Muscle of leg (tissue), 11 donors: ENCODE data around the gene TXNDC16. TPM values are rescaled to one million over a fixed set of nuclear protein-coding genes. Genes with fewer than 3 reads are reported as not detected.

ENCODE experiments used
- DNase-seq: peaks from one replicate; pipeline ENCODE4 v3.0.0; 2013
- H3K27ac ChIP-seq: one replicate; pipeline ENCODE4 v1.5.1; 2013; ENCODE audit warnings: mild to moderate bottlenecking, low read length, control low read depth
- H3K27me3 ChIP-seq: one replicate; pipeline ENCODE4 v1.6.1; 2013; ENCODE audit warnings: low read length; ENCODE audit not compliant: control insufficient read depth, insufficient read depth
- H3K36me3 ChIP-seq: one replicate; pipeline ENCODE4 v1.6.1; 2013; ENCODE audit warnings: low read length; ENCODE audit not compliant: control insufficient read depth, insufficient read depth
- H3K4me1 ChIP-seq: one replicate; pipeline ENCODE4 v1.6.1; 2013; ENCODE audit warnings: low read length; ENCODE audit not compliant: control insufficient read depth, insufficient read depth
- H3K4me3 ChIP-seq: one replicate; pipeline ENCODE4 v1.5.1; 2013; ENCODE audit warnings: low read length, control low read depth
- H3K9me3 ChIP-seq: replicated peaks from 2 replicates; pipeline ENCODE4 v1.6.1; 2013; ENCODE audit warnings: low read depth, low read length; ENCODE audit not compliant: control insufficient read depth
- WGBS: methylation state at CpG from one replicate; pipeline ENCODE4 v1.1.5; 2013; ENCODE audit warnings: missing lambda C conversion rate; ENCODE audit not compliant: insufficient coverage; 5-methylcytosine and 5-hydroxymethylcytosine counted together
- polyA plus RNA-seq, 8 donors: library from polyadenylated mRNA; unstranded; fragments of 120-200 nt; gene quantifications; one replicate each; pipeline versions ENCODE4 v1.2.1 to v1.2.3, GENCODE V29; 2013; ENCODE audit warnings: inconsistent platforms in 1 of 8, low replicate concordance in 1 of 8; ENCODE audit not compliant: insufficient read length in 8 of 8, insufficient read depth in 1 of 8
- total RNA-seq: library from RNA; stranded (reverse); fragments of 120-200 nt; gene quantifications from one replicate; pipeline ENCODE4 v1.2.4, GENCODE V29; 2013

Gene TXNDC16
- total and polyA plus RNA-seq, 9 donors, result 4.9 to 9.4 (median 6.3) TPM

DNA sequence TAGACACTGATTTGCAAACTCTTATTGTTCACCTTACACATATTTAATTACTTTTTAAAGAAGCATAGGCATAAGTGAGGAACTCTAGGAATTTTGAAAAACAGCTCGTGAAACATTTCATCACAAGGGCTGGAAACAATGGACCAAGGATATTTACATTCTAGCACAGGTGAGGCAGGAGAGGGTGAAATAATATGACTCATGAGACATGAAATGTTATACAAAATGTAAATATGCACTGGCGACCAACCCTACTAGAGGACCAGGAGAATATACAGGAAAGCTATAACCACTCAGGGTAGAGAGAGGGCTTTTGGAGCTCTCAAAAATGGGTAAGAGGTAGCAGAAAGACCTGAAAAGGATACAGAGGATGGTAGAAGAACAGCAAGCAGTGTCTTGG is 122.9 kb downstream of the TXNDC16 start:
- Histone ChIP-seq H3K27me3 (no peaks in the 10 kb centered on the region), H3K27ac (no peak overlapping the region), H3K4me1 (no peaks in the 10 kb centered on the region), H3K36me3 (no peaks in the 10 kb centered on the region), H3K4me3 (no peak overlapping the region), H3K9me3 (no peaks in the 10 kb centered on the region)
- no peak for DNase-seq
- no CpG with 5 or more reads among the region's 2 CpGs for WGBS

DNA sequence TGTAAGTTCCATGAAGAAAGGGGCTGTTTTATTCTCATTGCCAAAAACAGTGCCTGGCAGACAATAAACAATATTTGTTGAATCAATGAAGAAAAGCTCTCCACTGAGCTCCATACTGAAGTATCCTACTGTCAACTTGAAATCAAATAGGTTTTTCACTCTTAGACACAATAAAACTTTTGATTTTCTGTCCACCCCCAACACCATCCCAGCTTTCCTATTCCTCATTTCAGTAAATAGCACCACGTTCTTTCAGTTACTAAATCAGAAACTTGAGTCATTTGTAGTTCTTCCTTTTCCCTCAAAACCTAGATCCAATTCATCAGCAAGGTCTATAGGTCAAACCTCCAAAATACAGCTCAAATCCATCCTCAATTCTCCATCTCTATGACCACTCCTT is 124.8 kb downstream of the TXNDC16 start:
- DNase-seq, result no peak
- H3K27ac ChIP-seq, result no peak overlapping the region
- H3K4me1 ChIP-seq, result no peaks in the 10 kb centered on the region
- H3K36me3 ChIP-seq, result no peaks in the 10 kb centered on the region
- H3K4me3 ChIP-seq, result no peak overlapping the region
- 67% methylated on average over 1 of the region's 1 CpG for WGBS
- H3K9me3 ChIP-seq, result no peaks in the 10 kb centered on the region
- H3K27me3 ChIP-seq, result no peaks in the 10 kb centered on the region

DNA sequence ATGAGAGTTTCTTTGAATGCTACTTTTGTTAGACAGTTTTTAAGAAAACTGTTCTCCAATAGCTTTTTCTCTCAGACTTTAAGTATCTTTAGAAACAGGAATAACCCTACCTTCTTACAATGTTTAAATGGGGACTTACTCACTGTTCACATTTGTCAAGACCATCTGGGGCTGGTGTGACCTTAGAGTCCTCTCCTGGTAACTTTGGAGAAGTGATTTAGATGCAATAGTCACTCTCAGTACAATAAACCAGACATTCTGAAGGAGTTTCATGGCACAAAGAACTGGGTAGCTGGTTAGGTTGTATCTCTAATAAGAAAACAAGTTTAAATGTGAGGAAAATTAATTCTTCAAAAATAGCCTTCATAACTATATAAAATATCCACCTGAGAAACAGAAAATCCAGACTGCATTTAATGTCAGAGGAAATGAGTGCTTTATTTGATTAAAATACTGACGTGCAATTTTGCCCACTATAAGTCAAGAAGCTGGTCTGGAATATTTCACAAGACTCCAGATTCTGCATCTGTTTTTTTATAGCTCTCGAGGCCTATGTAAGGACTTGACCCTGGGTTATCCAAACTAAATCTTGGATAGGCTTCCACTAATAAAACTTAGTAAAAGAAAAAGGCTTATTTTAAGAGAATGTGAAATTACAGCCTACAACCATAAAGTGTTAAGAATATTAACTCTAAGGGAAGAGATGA is 129.5 kb downstream of the TXNDC16 start:
- H3K4me3 ChIP-seq, result no peak overlapping the region
- DNase-seq, result peak; percentile 8
- 17% methylated on average over 1 of the region's 2 CpGs for WGBS

DNA sequence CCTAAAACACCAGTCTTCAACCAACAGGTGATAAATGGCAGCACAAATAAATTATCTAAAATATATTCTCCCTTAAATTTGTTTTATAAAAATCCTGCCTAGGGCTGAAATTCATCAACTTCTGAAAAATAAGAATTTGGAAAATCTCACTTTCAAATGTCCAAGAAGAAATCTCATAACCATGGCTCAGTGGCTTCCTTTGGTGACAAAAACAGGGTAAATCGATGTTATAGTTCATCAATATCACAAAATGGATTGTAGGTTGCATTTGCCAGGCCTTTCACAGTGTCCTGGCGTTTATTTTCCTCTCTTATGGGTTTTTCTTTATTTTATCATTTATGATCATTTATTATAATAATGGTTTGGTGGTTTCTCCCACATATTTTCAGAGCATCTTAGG is 135.2 kb downstream of the TXNDC16 start:
- no peaks in the 10 kb centered on the region for H3K27me3 ChIP-seq
- H3K27ac ChIP-seq, result no peak overlapping the region
- no peaks in the 10 kb centered on the region for H3K36me3 ChIP-seq
- no CpG with 5 or more reads among the region's 2 CpGs for WGBS
- no peaks in the 10 kb centered on the region for H3K9me3 ChIP-seq
- DNase-seq, result peak; percentile 13
- H3K4me1 ChIP-seq, result no peaks in the 10 kb centered on the region
- H3K4me3 ChIP-seq, result no peak overlapping the region

More for the DNA sequence above, 129.5 kb downstream of the TXNDC16 start:
- Histone ChIP-seq H3K4me1 (no peaks in the 10 kb centered on the region), H3K27ac (no peak overlapping the region), H3K27me3 (no peaks in the 10 kb centered on the region), H3K9me3 (no peaks in the 10 kb centered on the region), H3K36me3 (no peaks in the 10 kb centered on the region)

DNA sequence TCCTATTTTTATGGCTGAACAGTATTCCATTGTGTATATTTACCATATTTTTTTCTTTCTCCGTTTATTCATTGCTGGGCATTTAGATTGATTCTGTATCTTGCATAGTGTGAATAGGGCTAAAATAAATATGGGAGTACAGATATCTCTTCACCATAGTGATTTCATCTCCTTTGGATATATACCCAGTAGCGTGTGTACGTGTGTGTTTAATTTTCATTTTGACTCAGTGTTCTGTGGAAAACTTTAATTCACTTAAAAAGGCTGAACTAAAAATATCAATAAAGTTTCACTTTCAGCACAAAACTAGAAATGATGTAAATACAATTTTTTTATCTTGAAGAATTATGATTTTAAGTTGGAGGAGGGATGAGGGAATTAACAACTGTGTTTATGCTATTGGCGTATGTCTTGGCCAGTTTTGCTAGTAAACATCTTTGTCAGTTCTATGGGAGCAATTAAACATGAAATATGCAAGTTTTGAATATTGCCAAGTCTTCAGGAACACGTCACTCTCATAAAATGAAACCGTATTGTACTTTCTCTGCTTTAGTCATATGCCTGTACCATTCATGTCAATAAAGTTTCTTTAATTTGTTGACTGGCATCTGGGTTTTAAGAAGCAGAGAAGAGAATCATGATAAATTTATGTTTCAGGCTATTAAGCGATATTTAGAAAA is 138.4 kb downstream of the TXNDC16 start:
- no CpG with 5 or more reads among the region's 7 CpGs for WGBS
- Histone ChIP-seq H3K27ac (peak overlapping the region; percentile 49), H3K9me3 (no peaks in the 10 kb centered on the region), H3K4me3 (no peak overlapping the region), H3K27me3 (no peaks in the 10 kb centered on the region), H3K4me1 (no peaks in the 10 kb centered on the region), H3K36me3 (no peaks in the 10 kb centered on the region)
- DNase-seq, result peak; percentile 86

DNA sequence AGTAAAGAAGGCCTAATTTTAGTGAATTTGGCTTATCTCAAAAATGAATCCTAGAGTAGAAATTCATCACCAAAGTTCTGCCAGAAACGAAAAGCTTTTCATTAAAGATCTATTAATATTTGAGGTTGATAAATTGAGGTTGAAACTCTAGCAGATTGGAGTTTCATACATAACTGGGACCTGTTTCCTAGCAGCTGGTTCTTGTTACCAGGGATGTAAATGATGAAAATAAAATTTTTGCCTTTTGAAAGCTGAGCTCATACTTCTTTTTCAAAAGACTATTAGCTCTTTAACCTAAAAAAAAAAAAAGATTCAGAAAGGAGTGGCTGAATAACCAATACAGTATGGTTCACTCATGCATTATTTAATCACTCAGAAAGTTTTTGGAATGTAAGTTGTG is 139.9 kb downstream of the TXNDC16 start:
- no peaks in the 10 kb centered on the region for H3K9me3 ChIP-seq
- no CpG with 5 or more reads among the region's 1 CpG for WGBS
- H3K27ac ChIP-seq, result no peak overlapping the region
- no peaks in the 10 kb centered on the region for H3K27me3 ChIP-seq
- peak; percentile 43 for DNase-seq
- H3K36me3 ChIP-seq, result no peaks in the 10 kb centered on the region
- no peaks in the 10 kb centered on the region for H3K4me1 ChIP-seq
- no peak overlapping the region for H3K4me3 ChIP-seq

DNA sequence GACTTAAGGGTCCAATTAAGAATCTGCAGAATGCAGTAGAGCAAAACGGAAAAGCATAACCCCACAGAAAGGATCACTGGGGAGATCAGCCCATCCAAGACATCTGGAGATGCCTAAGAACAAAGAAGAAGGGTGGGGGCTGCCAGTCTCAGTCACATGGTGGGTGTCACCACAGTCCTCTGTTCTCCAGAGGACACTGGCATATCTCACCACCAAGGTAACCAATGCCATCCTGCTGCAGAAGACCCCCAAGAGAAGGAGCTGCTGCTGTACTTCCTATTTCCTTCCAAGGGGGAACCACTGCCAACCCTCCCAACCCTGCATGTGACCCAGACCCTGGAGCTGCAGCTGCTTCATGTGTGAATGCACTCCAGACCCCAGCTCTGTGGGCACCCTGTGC is 147.0 kb downstream of the TXNDC16 start:
- peaks cover under 1% of the 10 kb centered on the region for H3K4me1 ChIP-seq
- H3K27ac ChIP-seq, result no peak overlapping the region
- H3K36me3 ChIP-seq, result no peaks in the 10 kb centered on the region
- DNase-seq, result no peak
- WGBS, result no CpG with 5 or more reads among the region's 1 CpG
- H3K27me3 ChIP-seq, result no peaks in the 10 kb centered on the region
- H3K4me3 ChIP-seq, result no peak overlapping the region
- no peaks in the 10 kb centered on the region for H3K9me3 ChIP-seq

DNA sequence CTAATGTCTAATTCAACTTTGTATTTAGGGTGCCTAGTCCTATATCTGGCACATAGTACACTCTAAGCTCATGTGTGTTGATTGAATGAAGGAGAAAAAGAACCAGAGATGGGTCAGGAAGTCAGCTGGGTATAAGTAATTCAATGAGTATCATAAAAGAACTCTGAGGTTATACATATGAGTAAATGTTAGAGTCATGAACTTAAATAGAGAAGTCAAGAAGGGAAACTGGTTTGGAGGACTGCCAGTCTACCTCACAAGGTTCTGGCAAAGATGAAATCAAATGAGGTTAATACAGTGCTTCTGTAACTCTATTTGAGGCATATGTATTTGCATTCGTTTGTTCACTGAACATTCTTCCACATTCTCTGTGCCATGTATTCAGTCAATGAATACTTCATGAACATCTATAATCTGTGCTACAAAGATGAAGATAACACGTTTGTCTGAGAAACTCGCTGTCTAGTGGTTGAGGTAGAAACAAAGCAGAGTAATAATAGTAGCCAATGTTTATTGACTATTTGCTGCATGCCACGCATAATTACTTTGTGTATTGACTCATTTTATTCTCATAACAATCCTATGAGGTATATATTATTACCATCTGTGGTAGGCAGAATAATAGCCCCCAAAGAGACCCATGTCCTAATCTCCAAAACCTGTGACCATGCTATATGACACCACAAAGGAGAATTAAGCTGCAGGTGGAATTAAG is 149.3 kb downstream of the TXNDC16 start:
- DNase-seq, result peak; percentile 18
- peaks cover 1% of the 10 kb centered on the region for H3K27me3 ChIP-seq
- H3K36me3 ChIP-seq, result no peaks in the 10 kb centered on the region
- no peak overlapping the region for H3K27ac ChIP-seq
- WGBS, result no CpG with 5 or more reads among the region's 4 CpGs
- peaks cover 4% of the 10 kb centered on the region for H3K4me1 ChIP-seq
- no peak overlapping the region for H3K4me3 ChIP-seq
- H3K9me3 ChIP-seq, result no peaks in the 10 kb centered on the region

DNA sequence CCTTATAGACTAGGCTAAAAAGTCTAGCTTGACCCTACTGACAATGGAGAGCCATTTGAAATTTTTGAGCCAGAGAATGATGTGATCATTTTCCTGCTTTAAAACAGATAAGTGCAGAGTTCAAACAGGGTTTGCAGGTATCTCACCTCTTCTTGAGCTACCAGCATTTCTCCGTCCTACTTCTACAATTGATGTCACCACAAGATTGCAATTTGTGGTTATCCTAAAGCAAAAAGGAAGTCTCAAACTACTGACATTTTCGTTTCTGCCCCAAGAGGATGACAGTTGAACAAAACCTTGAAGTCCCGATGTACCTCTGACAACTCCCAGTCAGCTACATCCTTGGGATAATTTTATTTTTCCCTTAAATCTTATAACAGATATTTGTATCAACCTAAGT is 151.5 kb downstream of the TXNDC16 start:
- peaks cover 2% of the 10 kb centered on the region for H3K27me3 ChIP-seq
- H3K4me1 ChIP-seq, result peaks cover 4% of the 10 kb centered on the region
- no peak overlapping the region for H3K27ac ChIP-seq
- WGBS, result 82% methylated on average over 2 of the region's 3 CpGs
- no peaks in the 10 kb centered on the region for H3K36me3 ChIP-seq
- DNase-seq, result no peak
- peaks cover 3% of the 10 kb centered on the region for H3K9me3 ChIP-seq
- H3K4me3 ChIP-seq, result no peak overlapping the region

DNA sequence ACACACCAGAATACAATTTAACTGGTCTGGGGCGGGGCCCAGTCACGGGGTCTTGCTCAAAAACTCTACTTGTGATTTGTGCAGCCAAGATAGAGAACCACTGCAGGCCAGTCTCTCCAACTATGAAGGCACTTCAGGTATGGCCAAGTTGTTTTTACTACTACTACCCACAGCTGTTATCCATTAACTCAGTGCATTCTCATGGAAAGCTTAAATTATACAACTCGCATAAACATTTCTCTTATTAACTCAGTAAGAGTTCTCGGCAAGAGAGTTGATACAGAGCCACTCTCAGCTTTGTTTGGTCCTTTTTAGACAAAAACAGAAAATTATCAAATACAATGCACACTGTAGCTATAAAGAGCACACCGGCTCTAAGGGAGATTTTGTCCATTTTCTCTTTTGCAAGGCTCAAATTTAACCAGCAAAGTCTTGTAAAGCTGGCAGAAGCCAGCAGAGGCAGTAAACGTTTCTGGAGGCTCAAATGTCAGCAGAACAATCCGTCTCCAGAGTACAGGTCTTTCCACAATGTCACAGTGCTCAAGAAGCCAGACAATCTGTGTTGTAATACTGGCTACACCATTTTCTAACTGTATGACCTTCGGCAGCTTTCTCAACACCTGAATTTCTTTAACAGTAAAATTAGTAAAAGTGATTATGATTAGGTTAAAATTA is 152.2 kb downstream of the TXNDC16 start:
- Histone ChIP-seq H3K27ac (peak overlapping the region; percentile 5), H3K4me3 (no peak overlapping the region), H3K9me3 (peaks cover 3% of the 10 kb centered on the region), H3K36me3 (no peaks in the 10 kb centered on the region), H3K4me1 (peaks cover 4% of the 10 kb centered on the region), H3K27me3 (peaks cover 2% of the 10 kb centered on the region)
- peak; percentile 80 for DNase-seq
- 29% methylated on average over 4 of the region's 8 CpGs for WGBS
